ENCODE results near the gene NUCKS1. TPM values are rescaled to one million over a fixed set of nuclear protein-coding genes. Genes with fewer than 3 reads are reported as not detected.

Gene NUCKS1
- polyA plus RNA-seq, 1 donor from 2014 or later = 134 TPM

GRCh38 chr1:205782627-205783432 is 32.8 kb upstream of the NUCKS1 start:
- Histone ChIP-seq H3F3A (ENCODE audit: insufficient read depth, low read length, poor library complexity, severe bottlenecking) (no peaks in the 10 kb centered on the region), H3K4me2 (ENCODE audit: low read length) (no peak overlapping the region), H3K27ac (ENCODE audit: low read length) (no peak overlapping the region), H4K20me1 (ENCODE audit: insufficient read depth) (no peaks in the 10 kb centered on the region), H3K36me3 (ENCODE audit: insufficient read depth, low read length) (no peaks in the 10 kb centered on the region), H3K9me3 (ENCODE audit: low read length) (no peaks in the 10 kb centered on the region), H2AFZ (ENCODE audit: low read depth, low read length) (no peak overlapping the region), H3K27me3 (ENCODE audit: insufficient read depth, low read depth, low read length) (no peaks in the 10 kb centered on the region), H3K4me3 (ENCODE audit: low read length) (no peak overlapping the region), H3K9ac (ENCODE audit: low read length) (no peak overlapping the region), H3K79me2 (replicated peaks; ENCODE audit: insufficient read depth, low read length) (no peaks in the 10 kb centered on the region), H3K9me2 (ENCODE audit: insufficient read depth, low read length) (no peaks in the 10 kb centered on the region)
- TF ChIP-seq REST (IDR thresholded peaks at IDR 0.05; ENCODE audit: borderline replicate concordance) = no peak
- no peak for TF ChIP-seq MXI1 (conservative IDR thresholded peaks at IDR 0.05; ENCODE audit: poor library complexity, severe bottlenecking)
- no peak for TF ChIP-seq EP300 (conservative IDR thresholded peaks at IDR 0.05; ENCODE audit: poor library complexity, severe bottlenecking)
- no peak for TF ChIP-seq TAF1 (IDR thresholded peaks at IDR 0.05; ENCODE audit: low read depth)
- no peak for TF ChIP-seq POLR2AphosphoS5 (IDR thresholded peaks at IDR 0.05)
- no peak for TF ChIP-seq EZH2 (IDR thresholded peaks at IDR 0.05; ENCODE audit: borderline replicate concordance, insufficient read depth, low read length, poor library complexity, severe bottlenecking)
- TF ChIP-seq SMC3 (conservative IDR thresholded peaks at IDR 0.05; ENCODE audit: poor library complexity) = no peak

- Histone ChIP-seq H3K4me3 (ENCODE audit: low read length) (no peak overlapping the region), H3K79me2 (replicated peaks; ENCODE audit: insufficient read depth, low read length) (no peaks in the 10 kb centered on the region), H3K9me3 (ENCODE audit: low read length) (no peaks in the 10 kb centered on the region), H3K27ac (ENCODE audit: low read length) (no peak overlapping the region), H3K9ac (ENCODE audit: low read length) (no peak overlapping the region), H3K27me3 (ENCODE audit: insufficient read depth, low read depth, low read length) (peaks cover 9% of the 10 kb centered on the region), H4K20me1 (ENCODE audit: insufficient read depth) (no peaks in the 10 kb centered on the region), H3K9me2 (ENCODE audit: insufficient read depth, low read length) (no peaks in the 10 kb centered on the region), H3F3A (ENCODE audit: insufficient read depth, low read length, poor library complexity, severe bottlenecking) (no peaks in the 10 kb centered on the region), H3K4me2 (ENCODE audit: low read length) (no peak overlapping the region), H3K36me3 (ENCODE audit: insufficient read depth, low read length) (no peaks in the 10 kb centered on the region), H2AFZ (ENCODE audit: low read depth, low read length) (no peak overlapping the region)
- TF ChIP-seq POLR2AphosphoS5 (IDR thresholded peaks at IDR 0.05) = no peak
- TF ChIP-seq EZH2 (IDR thresholded peaks at IDR 0.05; ENCODE audit: borderline replicate concordance, insufficient read depth, low read length, poor library complexity, severe bottlenecking) = no peak
- TF ChIP-seq SMC3 (conservative IDR thresholded peaks at IDR 0.05; ENCODE audit: poor library complexity) = no peak
- TF ChIP-seq CTCF (IDR thresholded peaks at IDR 0.05; ENCODE audit: poor library complexity, severe bottlenecking) = no peak
- no peak for TF ChIP-seq TAF1 (IDR thresholded peaks at IDR 0.05; ENCODE audit: low read depth)
- no peak for TF ChIP-seq RAD21 (conservative IDR thresholded peaks at IDR 0.05)
- TF ChIP-seq REST (IDR thresholded peaks at IDR 0.05; ENCODE audit: borderline replicate concordance) = no peak
- TF ChIP-seq EP300 (conservative IDR thresholded peaks at IDR 0.05; ENCODE audit: poor library complexity, severe bottlenecking) = no peak
- no peak for TF ChIP-seq MXI1 (conservative IDR thresholded peaks at IDR 0.05; ENCODE audit: poor library complexity, severe bottlenecking)
These were observed 30.4 kb upstream of the NUCKS1 start for GRCh38 chr1:205780335-205780734.

Measured in neural cell (in vitro differentiated cells).